ENCODE data around the gene TTC39A. TPM values are rescaled to one million over a fixed set of nuclear protein-coding genes. Genes with fewer than 3 reads are reported as not detected.

Gene TTC39A
- total RNA-seq, 2 donors from 2014 or later, result 7.9 to 21.3 TPM

GRCh38 chr1:51314974-51315373, 15.4 kb downstream of the TTC39A start:
- intact Hi-C loops (cut with DNase I), result no loop called here
- H3K4me1 ChIP-seq, result peaks cover 29% of the 10 kb centered on the region
- TF ChIP-seq CTCF (IDR thresholded peaks at IDR 0.05) (no peak), POLR2A (IDR thresholded peaks at IDR 0.05) (no peak)
- DNase-seq (peak in 2 of 4 donors; percentile 42 to 61), ATAC-seq (no peak)
- H3K27ac ChIP-seq, result peak overlapping the region; percentile 78 to 86 (median 80)
- no peaks in the 10 kb centered on the region for H3K36me3 ChIP-seq (replicated peaks in 1 of 2; ENCODE audit: insufficient read depth in 1 of 2, low read depth in 2 of 2)
- no peaks in the 10 kb centered on the region for H3K27me3 ChIP-seq
- H3K4me3 ChIP-seq, result no peak overlapping the region
- WGBS, 2 donors, result 39 to 45% methylated on average over 3 of the region's 3 CpGs
- H3K9me3 ChIP-seq, result no peaks in the 10 kb centered on the region

- H3K27me3 ChIP-seq, result no peaks in the 10 kb centered on the region
- no peak overlapping the region for H3K4me3 ChIP-seq
- H3K27ac ChIP-seq, result peak overlapping the region; percentile 78 to 86 (median 80)
- DNase-seq (peak; percentile 29 to 56 (median 44)), ATAC-seq (peak; percentile 79)
- TF ChIP-seq CTCF (IDR thresholded peaks at IDR 0.05), result no peak
- peak in 2 of 3 donors; percentile 41 to 45 for TF ChIP-seq POLR2A (IDR thresholded peaks at IDR 0.05)
- peaks cover 29% of the 10 kb centered on the region for H3K4me1 ChIP-seq
- no peaks in the 10 kb centered on the region for H3K9me3 ChIP-seq
- H3K36me3 ChIP-seq (replicated peaks in 1 of 2; ENCODE audit: insufficient read depth in 1 of 2, low read depth in 2 of 2), result no peaks in the 10 kb centered on the region
- WGBS, 2 donors, result 48 to 60% methylated on average over 10 to 12 of the region's 12 CpGs
- intact Hi-C loops (cut with DNase I), result no loop called here
Measured at GRCh38 chr1:51313961-51314777, 16.2 kb downstream of the TTC39A start.

GRCh38 chr1:51313268-51313852, 17.0 kb downstream of the TTC39A start:
- Histone ChIP-seq H3K9me3 (no peaks in the 10 kb centered on the region), H3K27me3 (no peaks in the 10 kb centered on the region), H3K36me3 (replicated peaks in 1 of 2; ENCODE audit: insufficient read depth in 1 of 2, low read depth in 2 of 2) (no peaks in the 10 kb centered on the region), H3K4me1 (peaks cover 29% of the 10 kb centered on the region), H3K27ac (peak overlapping the region; percentile 78 to 86 (median 80)), H3K4me3 (no peak overlapping the region)
- intact Hi-C loops (cut with DNase I), result no loop called here
- ATAC-seq (no peak), DNase-seq (no peak)
- WGBS, 2 donors, result 89 to 93% methylated on average over 5 of the region's 5 CpGs
- no peak for TF ChIP-seq POLR2A (IDR thresholded peaks at IDR 0.05)
- peak in 4 of 7 experiments; percentile 13 to 36 (median 30) for TF ChIP-seq CTCF (IDR thresholded peaks at IDR 0.05)

GRCh38 chr1:51312718-51313117, 17.6 kb downstream of the TTC39A start:
- H3K36me3 ChIP-seq (replicated peaks in 1 of 2; ENCODE audit: insufficient read depth in 1 of 2, low read depth in 2 of 2), result no peaks in the 10 kb centered on the region
- TF ChIP-seq POLR2A (IDR thresholded peaks at IDR 0.05), result no peak
- TF ChIP-seq CTCF (IDR thresholded peaks at IDR 0.05), result no peak
- intact Hi-C loops (cut with DNase I), result no loop called here
- H3K4me1 ChIP-seq, result peaks cover 29% of the 10 kb centered on the region
- no peak for DNase-seq
- 81% methylated on average over 4 of the region's 4 CpGs; no CpG with 5 or more reads in 1 of the 2 donors for WGBS, 2 donors
- H3K27ac ChIP-seq, result peak overlapping the region in 1 of 4 donors; percentile 86
- no peaks in the 10 kb centered on the region for H3K9me3 ChIP-seq
- H3K4me3 ChIP-seq, result no peak overlapping the region
- no peak for ATAC-seq
- H3K27me3 ChIP-seq, result no peaks in the 10 kb centered on the region
